ENCODE data around the gene FAM149B1.

FAM149B1 gene

DNA sequence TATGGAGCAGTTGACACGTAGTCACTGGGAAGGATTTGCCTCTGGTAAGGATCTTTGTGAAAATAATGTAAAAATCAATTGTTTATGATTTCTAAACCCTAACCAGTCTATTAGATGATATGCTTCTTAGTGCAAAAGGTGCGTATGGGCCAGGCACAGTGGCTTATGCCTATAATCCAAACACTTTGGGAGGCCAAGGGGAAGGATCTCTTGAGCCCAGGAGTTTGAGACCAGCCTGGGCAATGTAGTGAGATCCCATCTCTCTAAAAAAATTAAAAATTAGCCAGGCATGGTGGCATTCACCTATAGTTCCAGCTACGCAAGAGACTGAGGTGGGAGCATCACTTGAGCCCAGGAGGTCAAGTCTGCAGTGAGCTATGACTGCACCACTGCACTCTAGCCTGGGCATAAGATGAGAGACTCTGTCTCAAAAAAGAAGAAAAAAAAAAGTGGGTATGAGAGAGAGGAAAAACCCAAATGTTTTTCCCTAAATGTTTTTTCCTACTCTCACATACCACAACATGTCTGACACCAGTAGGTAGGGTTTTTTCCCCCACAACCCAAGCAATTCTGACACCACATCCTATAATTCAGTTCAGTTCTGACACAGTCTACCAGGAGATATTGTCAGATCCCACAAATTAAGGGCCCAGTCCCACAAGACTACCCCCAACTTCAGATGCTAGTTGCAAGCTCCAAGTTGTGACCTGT lies 42.6 kb downstream of the FAM149B1 start:
- Histone ChIP-seq H3K27ac (replicated peaks; ENCODE audit: low read length) (no peak overlapping the region), H3K4me1 (ENCODE audit: control insufficient read depth in 2 of 2, insufficient read depth in 1 of 2, low read depth in 1 of 2, low read length in 2 of 2) (no peaks in the 10 kb centered on the region), H3K4me3 (ENCODE audit: low read length in 2 of 2) (no peak overlapping the region), H2BK120ac (ENCODE audit: low read depth, low read length) (no peak overlapping the region), H3K79me1 (ENCODE audit: low read depth, low read length) (no peaks in the 10 kb centered on the region), H3K18ac (ENCODE audit: low read length) (no peak overlapping the region), H2BK15ac (ENCODE audit: low read length) (no peak overlapping the region), H3K9me3 (replicated peaks in 1 of 2; ENCODE audit: control insufficient read depth in 2 of 2, insufficient read depth in 1 of 2, low read depth in 1 of 2, low read length in 2 of 2) (peaks cover 0 to 9% of the 10 kb centered on the region in 2 donors), H3K4ac (ENCODE audit: low read length) (no peak overlapping the region), H3K23ac (ENCODE audit: low read depth, low read length, poor library complexity) (no peak overlapping the region), H3K14ac (ENCODE audit: low read length) (no peak overlapping the region), H4K8ac (ENCODE audit: low read depth, low read length) (no peak overlapping the region), H2AFZ (ENCODE audit: low read length) (no peak overlapping the region), H3K36me3 (replicated peaks in 1 of 2; ENCODE audit: control insufficient read depth in 2 of 2, insufficient read depth in 2 of 2, low read length in 2 of 2) (peaks cover 4 to 57% of the 10 kb centered on the region in 2 donors), H2BK5ac (ENCODE audit: low read length) (no peak overlapping the region), H3K27me3 (ENCODE audit: control insufficient read depth in 3 of 3, insufficient read depth in 3 of 3, low read depth in 1 of 3, low read length in 3 of 3) (no peaks in the 10 kb centered on the region), H3K9ac (ENCODE audit: low read depth, low read length, poor library complexity) (no peak overlapping the region), H3K4me2 (ENCODE audit: insufficient read depth, low read length, poor library complexity, severe bottlenecking) (no peak overlapping the region), H2BK12ac (ENCODE audit: low read length) (no peak overlapping the region), H2AK5ac (ENCODE audit: low read depth, low read length) (no peak overlapping the region), H4K91ac (ENCODE audit: low read depth, low read length, poor library complexity) (no peak overlapping the region)
- DNase-seq (ENCODE audit: low spot score): no peak
- no CpG with 5 or more reads among the region's 3 CpGs for WGBS, 2 donors (ENCODE audit: extremely low coverage in 2 of 2, insufficient read length in 2 of 2, insufficient replicate concordance in 1 of 2)

- H3K4me3 ChIP-seq (ENCODE audit: low read length in 2 of 2): no peak overlapping the region
These were observed 43.3 kb downstream of the FAM149B1 start for GRCh38 chr10:73211106-73211811.

DNA sequence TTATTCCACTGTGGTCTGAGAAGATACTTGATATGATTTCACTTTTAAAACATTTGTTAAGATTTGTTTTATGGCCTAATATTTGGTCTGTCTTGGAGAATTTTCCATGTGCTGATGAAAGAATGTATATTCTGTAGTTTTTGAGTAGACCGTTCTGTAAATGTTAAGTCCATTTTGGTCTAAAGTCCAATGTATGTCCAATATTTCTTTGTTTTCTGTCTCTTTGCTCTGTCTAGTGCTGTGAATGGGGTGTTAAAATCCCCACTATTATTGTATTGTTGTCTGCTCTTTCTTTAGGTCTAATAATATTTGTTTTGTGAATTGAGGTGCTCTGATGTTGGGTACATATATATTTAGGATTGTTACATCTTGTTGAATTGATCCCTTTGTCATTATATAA lies 47.8 kb downstream of the FAM149B1 start:
- H3K4ac ChIP-seq (ENCODE audit: low read length): no peak overlapping the region
- H2BK120ac ChIP-seq (ENCODE audit: low read depth, low read length): no peak overlapping the region
- H3K23ac ChIP-seq (ENCODE audit: low read depth, low read length, poor library complexity): no peak overlapping the region
- H3K9ac ChIP-seq (ENCODE audit: low read depth, low read length, poor library complexity): no peak overlapping the region
- H3K4me2 ChIP-seq (ENCODE audit: insufficient read depth, low read length, poor library complexity, severe bottlenecking): no peak overlapping the region
- no peaks in the 10 kb centered on the region for H3K4me1 ChIP-seq (ENCODE audit: control insufficient read depth in 2 of 2, insufficient read depth in 1 of 2, low read depth in 1 of 2, low read length in 2 of 2)
- H2BK12ac ChIP-seq (ENCODE audit: low read length): no peak overlapping the region
- H3K4me3 ChIP-seq (ENCODE audit: low read length in 2 of 2): no peak overlapping the region
- no peak overlapping the region for H3K27ac ChIP-seq (replicated peaks; ENCODE audit: low read length)
- H3K14ac ChIP-seq (ENCODE audit: low read length): no peak overlapping the region
- H4K8ac ChIP-seq (ENCODE audit: low read depth, low read length): no peak overlapping the region
- DNase-seq (ENCODE audit: low spot score): no peak
- H3K18ac ChIP-seq (ENCODE audit: low read length): no peak overlapping the region
- H2BK15ac ChIP-seq (ENCODE audit: low read length): no peak overlapping the region
- peaks cover 6 to 67% of the 10 kb centered on the region in 2 donors for H3K36me3 ChIP-seq (replicated peaks in 1 of 2; ENCODE audit: control insufficient read depth in 2 of 2, insufficient read depth in 2 of 2, low read length in 2 of 2)
- no peaks in the 10 kb centered on the region for H3K79me1 ChIP-seq (ENCODE audit: low read depth, low read length)
- no CpG with 5 or more reads among the region's 1 CpG for WGBS, 2 donors (ENCODE audit: extremely low coverage in 2 of 2, insufficient read length in 2 of 2, insufficient replicate concordance in 1 of 2)
- H2AFZ ChIP-seq (ENCODE audit: low read length): no peak overlapping the region
- H3K27me3 ChIP-seq (ENCODE audit: control insufficient read depth in 3 of 3, insufficient read depth in 3 of 3, low read depth in 1 of 3, low read length in 3 of 3): no peaks in the 10 kb centered on the region
- no peak overlapping the region for H4K91ac ChIP-seq (ENCODE audit: low read depth, low read length, poor library complexity)
- H3K9me3 ChIP-seq (replicated peaks in 1 of 2; ENCODE audit: control insufficient read depth in 2 of 2, insufficient read depth in 1 of 2, low read depth in 1 of 2, low read length in 2 of 2): peaks cover 0 to 6% of the 10 kb centered on the region in 2 donors
- H2AK5ac ChIP-seq (ENCODE audit: low read depth, low read length): no peak overlapping the region
- H2BK5ac ChIP-seq (ENCODE audit: low read length): no peak overlapping the region

More at GRCh38 chr10:73211106-73211811, 43.3 kb downstream of the FAM149B1 start:
- Histone ChIP-seq H3K9ac (ENCODE audit: low read depth, low read length, poor library complexity) (no peak overlapping the region), H3K9me3 (replicated peaks in 1 of 2; ENCODE audit: control insufficient read depth in 2 of 2, insufficient read depth in 1 of 2, low read depth in 1 of 2, low read length in 2 of 2) (peaks cover 0 to 3% of the 10 kb centered on the region in 2 donors), H3K4me2 (ENCODE audit: insufficient read depth, low read length, poor library complexity, severe bottlenecking) (no peak overlapping the region), H2BK15ac (ENCODE audit: low read length) (no peak overlapping the region), H2AK5ac (ENCODE audit: low read depth, low read length) (no peak overlapping the region), H3K79me1 (ENCODE audit: low read depth, low read length) (no peaks in the 10 kb centered on the region), H4K91ac (ENCODE audit: low read depth, low read length, poor library complexity) (no peak overlapping the region), H3K4ac (ENCODE audit: low read length) (no peak overlapping the region), H3K23ac (ENCODE audit: low read depth, low read length, poor library complexity) (no peak overlapping the region), H3K27ac (replicated peaks; ENCODE audit: low read length) (no peak overlapping the region), H2AFZ (ENCODE audit: low read length) (no peak overlapping the region), H3K18ac (ENCODE audit: low read length) (no peak overlapping the region), H2BK12ac (ENCODE audit: low read length) (no peak overlapping the region), H4K8ac (ENCODE audit: low read depth, low read length) (no peak overlapping the region), H2BK5ac (ENCODE audit: low read length) (no peak overlapping the region), H3K27me3 (ENCODE audit: control insufficient read depth in 3 of 3, insufficient read depth in 3 of 3, low read depth in 1 of 3, low read length in 3 of 3) (no peaks in the 10 kb centered on the region), H3K4me1 (ENCODE audit: control insufficient read depth in 2 of 2, insufficient read depth in 1 of 2, low read depth in 1 of 2, low read length in 2 of 2) (no peaks in the 10 kb centered on the region), H3K36me3 (replicated peaks in 1 of 2; ENCODE audit: control insufficient read depth in 2 of 2, insufficient read depth in 2 of 2, low read length in 2 of 2) (peaks cover 4 to 64% of the 10 kb centered on the region in 2 donors), H2BK120ac (ENCODE audit: low read depth, low read length) (no peak overlapping the region), H3K14ac (ENCODE audit: low read length) (no peak overlapping the region)
- WGBS, 2 donors (ENCODE audit: extremely low coverage in 2 of 2, insufficient read length in 2 of 2, insufficient replicate concordance in 1 of 2): no CpG with 5 or more reads among the region's 4 CpGs
- DNase-seq (ENCODE audit: low spot score): no peak

DNA sequence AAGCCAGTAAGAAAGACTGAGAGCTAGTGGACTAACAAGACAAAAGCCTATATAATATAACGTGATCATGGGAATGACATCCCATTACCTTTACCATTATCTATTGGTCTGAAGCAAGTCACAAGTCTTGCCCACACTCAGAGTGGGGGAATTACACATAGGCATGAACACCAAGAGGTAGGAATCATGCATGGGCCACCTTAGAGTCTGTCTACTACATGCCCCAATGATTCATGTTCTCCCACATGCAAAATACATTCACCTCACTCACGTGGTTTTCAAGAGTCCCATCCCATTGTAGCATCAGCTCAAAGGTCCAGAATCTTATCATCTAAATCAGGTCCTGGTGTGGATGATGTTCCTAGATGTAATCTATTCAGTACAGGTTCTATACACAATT lies 49.7 kb downstream of the FAM149B1 start:
- DNase-seq (ENCODE audit: low spot score): no peak
- no peak overlapping the region for H2AK5ac ChIP-seq (ENCODE audit: low read depth, low read length)
- H3K4me3 ChIP-seq (ENCODE audit: low read length in 2 of 2): no peak overlapping the region
- no peak overlapping the region for H2BK5ac ChIP-seq (ENCODE audit: low read length)
- no peak overlapping the region for H2BK12ac ChIP-seq (ENCODE audit: low read length)
- H2BK120ac ChIP-seq (ENCODE audit: low read depth, low read length): no peak overlapping the region
- H3K23ac ChIP-seq (ENCODE audit: low read depth, low read length, poor library complexity): no peak overlapping the region
- H3K4me1 ChIP-seq (ENCODE audit: control insufficient read depth in 2 of 2, insufficient read depth in 1 of 2, low read depth in 1 of 2, low read length in 2 of 2): no peaks in the 10 kb centered on the region
- H3K4ac ChIP-seq (ENCODE audit: low read length): no peak overlapping the region
- H3K27ac ChIP-seq (replicated peaks; ENCODE audit: low read length): no peak overlapping the region
- H3K18ac ChIP-seq (ENCODE audit: low read length): no peak overlapping the region
- no peak overlapping the region for H3K4me2 ChIP-seq (ENCODE audit: insufficient read depth, low read length, poor library complexity, severe bottlenecking)
- H3K36me3 ChIP-seq (replicated peaks in 1 of 2; ENCODE audit: control insufficient read depth in 2 of 2, insufficient read depth in 2 of 2, low read length in 2 of 2): peaks cover 2 to 64% of the 10 kb centered on the region in 2 donors
- peaks cover 0 to 6% of the 10 kb centered on the region in 2 donors for H3K9me3 ChIP-seq (replicated peaks in 1 of 2; ENCODE audit: control insufficient read depth in 2 of 2, insufficient read depth in 1 of 2, low read depth in 1 of 2, low read length in 2 of 2)
- H2BK15ac ChIP-seq (ENCODE audit: low read length): no peak overlapping the region
- WGBS, 2 donors (ENCODE audit: extremely low coverage in 2 of 2, insufficient read length in 2 of 2, insufficient replicate concordance in 1 of 2): no CpG with 5 or more reads among the region's 2 CpGs
- H3K79me1 ChIP-seq (ENCODE audit: low read depth, low read length): no peaks in the 10 kb centered on the region
- no peak overlapping the region for H2AFZ ChIP-seq (ENCODE audit: low read length)
- H4K8ac ChIP-seq (ENCODE audit: low read depth, low read length): no peak overlapping the region
- H3K27me3 ChIP-seq (ENCODE audit: control insufficient read depth in 3 of 3, insufficient read depth in 3 of 3, low read depth in 1 of 3, low read length in 3 of 3): no peaks in the 10 kb centered on the region
- no peak overlapping the region for H3K14ac ChIP-seq (ENCODE audit: low read length)
- no peak overlapping the region for H4K91ac ChIP-seq (ENCODE audit: low read depth, low read length, poor library complexity)
- H3K9ac ChIP-seq (ENCODE audit: low read depth, low read length, poor library complexity): no peak overlapping the region

All from neuronal stem cell (in vitro differentiated cells).